HG02610 (cell line): ENCODE measurements around the gene LBX2.

Source experiments
- ATAC-seq: cut with Tn5 transposase; IDR thresholded peaks from one replicate; pipeline ENCODE4 v1.9.1; 2021; ENCODE audit warnings: mild to moderate bottlenecking, moderate library complexity; ENCODE audit not compliant: unreplicated experiment

The LBX2 gene

GRCh38 chr2:74458132-74458937 is 41.1 kb downstream of the LBX2 start, which contains the start of gene WBP1:
TSS of gene WBP1 (plus strand) at chr2:74458438. CDS start at chr2:74458603, 165 bp downstream.
- ATAC-seq = peak; percentile 86

GRCh38 chr2:74457549-74458131 is 41.8 kb downstream of the LBX2 start:
- ATAC-seq = peak; percentile 17

DNA sequence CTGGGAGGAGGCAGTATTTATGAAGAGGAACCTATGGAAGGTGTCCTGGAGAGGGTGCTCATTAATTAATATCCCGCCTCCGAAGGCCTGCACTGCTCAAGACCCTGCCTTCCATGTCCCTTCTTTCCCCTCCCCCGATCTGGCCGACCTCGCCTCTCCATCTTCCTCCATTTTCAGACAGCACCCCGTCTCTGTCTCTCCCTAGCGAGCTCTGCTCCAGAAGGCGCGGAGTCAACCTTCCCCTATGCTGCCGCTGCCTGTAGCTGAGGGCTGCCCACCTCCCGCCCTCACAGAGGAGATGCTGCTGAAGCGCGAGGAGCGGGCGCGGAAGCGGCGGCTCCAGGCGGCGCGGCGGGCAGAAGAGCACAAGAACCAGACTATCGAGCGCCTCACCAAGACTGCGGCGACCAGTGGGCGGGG is 42.3 kb downstream of the LBX2 start:
- no peak for ATAC-seq

GRCh38 chr2:74454654-74455511 is 44.5 kb downstream of the LBX2 start, which contains the start of gene INO80B:
TSS of gene INO80B (plus strand) at chr2:74455087. CDS start at chr2:74455117, 30 bp downstream.
- ATAC-seq = peak; percentile 43

DNA sequence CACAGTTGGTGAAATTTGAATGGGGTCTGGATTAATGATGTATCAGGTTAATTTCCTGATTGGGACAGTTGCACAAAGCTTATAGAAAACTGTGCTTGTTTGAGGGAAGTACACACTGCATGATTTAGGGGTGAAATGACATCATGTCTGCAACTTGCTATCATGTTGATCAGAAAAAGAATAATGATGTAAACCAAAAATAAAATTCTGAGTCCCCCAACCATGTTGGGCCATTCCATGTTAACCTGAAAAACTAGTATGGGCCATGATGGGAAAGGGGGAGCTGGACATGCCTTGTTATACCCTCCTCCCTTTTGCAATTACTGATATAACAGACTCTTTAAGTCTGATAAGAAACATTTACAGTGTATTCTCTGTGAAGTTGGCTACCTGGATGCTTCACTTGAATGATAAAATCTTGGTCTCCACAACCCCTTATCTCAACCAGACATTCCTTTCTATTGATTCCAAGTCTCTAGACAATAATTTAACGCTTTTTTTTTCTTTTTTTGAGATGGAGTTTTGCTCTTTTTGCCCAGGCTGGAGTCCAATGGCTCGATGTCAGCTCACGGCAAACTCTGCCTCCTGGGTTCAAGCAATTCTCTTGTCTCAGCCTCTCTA is 48.7 kb downstream of the LBX2 start:
- ATAC-seq = no peak

DNA sequence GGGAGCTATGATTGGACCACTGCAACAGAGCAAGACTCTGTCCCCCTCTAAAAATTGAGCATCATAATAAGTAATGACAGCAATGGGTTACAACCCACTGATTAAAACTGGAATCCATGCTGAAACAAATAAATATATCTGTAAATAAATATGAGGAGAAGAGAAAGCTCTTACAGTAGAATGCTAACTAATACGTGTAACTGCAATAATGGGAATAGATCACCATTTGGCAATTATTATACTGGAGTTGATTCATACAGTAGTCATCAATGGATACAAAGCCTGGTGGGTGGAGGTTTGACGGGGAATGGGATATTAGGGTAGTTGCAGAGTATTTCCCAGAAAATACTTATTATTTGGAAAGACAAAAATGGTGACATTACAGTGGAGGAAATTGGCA is 50.6 kb downstream of the LBX2 start:
- no peak for ATAC-seq
